ENCODE measurements around the gene C2orf81.
A peak's percentile ranks its signal among the peaks of the same experiment; 100 is the strongest.

The C2orf81 gene

DNA sequence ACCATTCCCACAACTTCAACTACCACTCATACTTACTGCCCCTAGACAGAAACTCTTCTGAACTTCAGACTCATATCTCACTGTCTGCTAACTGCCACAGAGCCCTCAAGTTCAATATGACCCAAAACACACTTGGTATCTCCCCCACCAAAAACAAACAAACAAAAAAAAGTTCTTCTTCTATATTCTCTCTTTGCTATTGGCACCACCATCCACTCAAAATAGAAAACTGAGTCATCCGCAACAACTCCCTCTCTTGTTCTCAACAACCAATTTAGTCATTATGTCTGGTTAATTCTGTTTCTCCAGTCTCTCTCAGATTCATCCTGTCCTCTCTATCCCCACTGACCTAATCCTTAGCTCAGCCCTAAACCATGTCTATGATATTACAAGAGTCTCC, 34.1 kb downstream of the C2orf81 start:
- no peak for DNase-seq

DNA sequence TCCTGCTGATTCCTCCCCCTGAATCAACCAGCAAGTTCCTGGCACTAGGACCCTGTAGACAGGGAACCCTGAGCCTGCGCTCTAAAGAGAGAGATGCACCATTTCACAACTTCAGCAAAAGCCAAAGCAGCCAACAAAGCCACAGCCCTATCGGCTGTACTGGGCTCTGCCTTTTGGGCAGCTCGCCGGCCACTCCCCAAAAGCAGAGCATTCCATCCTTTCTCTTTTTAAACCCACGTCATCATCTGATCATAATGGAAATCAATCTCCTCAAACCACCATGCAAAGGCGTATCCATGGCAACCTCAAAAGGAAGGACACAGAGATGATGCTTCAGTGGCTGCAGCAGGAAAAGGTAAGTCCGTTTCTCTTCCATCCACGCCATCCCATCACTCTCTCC, 36.0 kb downstream of the C2orf81 start:
- DNase-seq: no peak

DNA sequence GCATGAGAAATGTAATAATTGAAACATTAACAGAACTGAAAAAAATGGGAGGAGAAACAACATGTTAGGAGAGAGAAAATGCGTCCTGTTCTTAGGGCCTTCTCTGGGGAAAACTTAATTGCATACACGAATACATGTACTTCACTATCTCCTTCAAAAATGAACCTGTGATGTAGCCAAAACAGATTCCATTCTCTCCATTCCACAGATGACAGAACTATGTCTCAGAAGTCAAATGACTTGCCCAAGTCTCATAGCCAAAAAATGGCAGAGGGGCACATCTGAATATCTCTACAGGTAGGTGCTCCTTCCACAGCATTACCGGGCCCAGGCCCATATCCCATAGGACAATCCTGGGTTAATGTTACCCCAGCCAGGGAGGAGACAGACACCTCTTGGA, 37.4 kb downstream of the C2orf81 start:
- no peak for DNase-seq

DNA sequence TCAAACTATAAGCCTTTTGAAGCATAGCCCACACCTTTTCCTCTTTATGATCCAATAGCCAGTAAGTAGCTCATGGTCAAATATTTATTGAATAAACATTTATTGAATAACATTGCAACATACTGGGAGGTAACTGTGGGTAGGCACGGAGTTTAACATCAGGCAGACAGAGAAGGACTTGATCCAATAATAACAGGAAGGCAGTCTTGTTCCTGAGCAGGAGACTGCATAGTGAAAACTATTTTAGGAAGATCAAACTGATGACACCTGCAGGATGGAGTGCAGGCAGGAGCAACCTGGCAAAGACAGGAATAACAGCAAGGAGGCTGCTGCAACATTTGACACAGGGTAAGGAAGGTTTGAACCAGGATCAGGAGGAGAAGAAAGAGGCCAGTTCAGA, 38.2 kb downstream of the C2orf81 start:
- DNase-seq: no peak

DNA sequence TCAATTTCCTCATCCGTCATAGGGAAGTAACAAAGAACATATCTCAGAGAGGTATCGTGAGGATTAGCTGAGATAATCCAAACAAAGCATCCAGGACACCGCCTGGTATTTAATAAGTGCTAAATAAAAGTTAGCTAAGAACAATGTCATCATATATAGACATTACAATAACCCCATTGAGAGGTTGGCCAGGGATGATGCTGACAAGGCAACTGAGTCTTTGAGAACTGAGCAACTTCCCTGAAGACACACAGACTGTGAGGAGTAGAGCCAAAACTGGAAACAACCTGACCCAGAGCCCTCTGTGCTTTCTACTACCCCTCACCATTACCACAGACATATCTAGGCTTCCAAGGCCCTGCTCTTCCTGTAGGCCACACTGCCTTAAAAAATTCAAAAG, 39.7 kb downstream of the C2orf81 start:
- no peak for DNase-seq

DNA sequence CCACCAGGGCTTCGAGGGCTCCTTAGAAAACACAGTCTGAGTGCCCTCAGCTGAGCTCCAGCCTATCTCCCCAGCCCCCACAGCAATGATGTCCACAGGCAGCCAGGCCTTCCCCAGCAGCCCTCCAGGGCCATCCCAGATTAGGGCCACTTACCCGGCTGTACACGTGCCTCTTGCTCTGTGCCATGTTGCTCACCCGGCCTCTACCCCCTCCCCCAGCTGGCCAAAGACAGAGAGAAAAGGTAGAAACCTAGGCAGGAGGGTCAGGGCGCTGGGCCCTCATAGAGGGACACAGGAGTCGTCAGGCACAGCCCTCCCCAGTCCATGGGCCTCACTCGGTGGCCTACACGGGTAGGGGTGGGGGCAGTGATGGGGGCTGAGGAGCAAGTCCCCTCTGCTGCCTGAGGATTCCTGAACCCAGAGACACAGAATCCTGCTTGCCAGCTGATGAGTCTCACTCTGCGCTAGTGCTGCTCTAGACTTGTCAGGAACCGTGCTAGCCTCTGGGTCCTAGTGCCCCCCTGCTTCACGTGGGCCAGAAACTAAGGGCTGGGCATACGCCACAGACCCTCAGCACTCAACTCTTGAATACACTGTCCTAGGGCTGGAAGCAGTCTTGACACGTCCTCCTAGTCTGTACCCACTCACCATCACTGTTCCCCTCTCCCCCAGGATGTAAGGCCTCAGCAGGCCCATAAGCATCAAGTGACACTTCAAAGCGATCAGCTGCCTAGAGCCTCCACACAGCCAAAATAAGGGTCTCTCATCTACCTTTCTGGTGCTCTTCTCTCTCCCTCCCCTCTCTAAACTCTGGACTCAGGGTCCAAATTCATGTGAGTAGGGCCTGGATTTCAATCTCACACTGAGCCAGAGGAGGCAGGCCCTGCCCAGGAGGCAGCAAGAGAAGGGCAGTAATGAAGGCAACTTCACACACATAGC, 41.3 kb downstream of the C2orf81 start, which contains the start of gene DCTN1:
Gene DCTN1 (minus strand): TSS at position 461 of the 939 bp plus-strand sequence. CDS start 274 bp downstream, at position 187.
- peak; percentile 62 for DNase-seq

DNA sequence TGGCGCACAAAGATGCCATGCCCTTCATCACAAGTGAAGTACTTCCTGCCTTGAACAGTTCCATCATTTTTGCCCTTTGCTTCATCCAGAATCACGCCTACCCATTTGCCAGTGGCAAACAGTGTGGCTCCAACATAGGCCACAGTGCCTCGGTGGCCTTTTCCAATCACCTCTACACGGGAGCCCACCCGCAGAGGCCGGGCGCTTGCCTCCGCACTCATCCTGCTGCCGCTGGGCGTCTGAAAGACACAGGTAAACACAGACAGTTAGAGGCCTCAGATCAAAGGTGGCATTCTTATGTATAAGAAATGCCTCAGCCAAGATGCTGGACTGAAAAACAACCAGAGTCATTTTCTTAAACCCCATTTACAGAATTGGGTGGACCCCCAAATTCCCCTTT, 43.4 kb downstream of the C2orf81 start:
- DNase-seq: no peak

DNA sequence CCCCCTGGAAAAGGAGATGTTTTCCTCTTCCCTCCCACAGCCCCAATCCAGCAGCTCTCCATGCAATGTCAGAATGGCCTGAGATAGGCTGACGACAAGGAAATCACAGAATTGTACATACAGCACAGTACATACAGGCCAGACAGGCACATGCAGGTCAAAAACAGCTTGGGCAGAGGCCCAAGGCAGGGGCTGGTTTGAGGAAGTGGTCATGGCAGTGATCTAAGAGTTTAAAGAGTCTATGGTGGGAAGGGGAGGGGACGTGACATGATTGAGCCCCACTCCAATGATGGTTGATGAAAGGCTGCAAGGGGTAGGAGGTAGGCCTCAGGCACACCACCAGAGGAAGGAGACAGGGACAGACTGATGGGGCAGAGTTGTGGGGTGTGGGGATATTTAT, 45.6 kb downstream of the C2orf81 start:
- no peak for DNase-seq

DNA sequence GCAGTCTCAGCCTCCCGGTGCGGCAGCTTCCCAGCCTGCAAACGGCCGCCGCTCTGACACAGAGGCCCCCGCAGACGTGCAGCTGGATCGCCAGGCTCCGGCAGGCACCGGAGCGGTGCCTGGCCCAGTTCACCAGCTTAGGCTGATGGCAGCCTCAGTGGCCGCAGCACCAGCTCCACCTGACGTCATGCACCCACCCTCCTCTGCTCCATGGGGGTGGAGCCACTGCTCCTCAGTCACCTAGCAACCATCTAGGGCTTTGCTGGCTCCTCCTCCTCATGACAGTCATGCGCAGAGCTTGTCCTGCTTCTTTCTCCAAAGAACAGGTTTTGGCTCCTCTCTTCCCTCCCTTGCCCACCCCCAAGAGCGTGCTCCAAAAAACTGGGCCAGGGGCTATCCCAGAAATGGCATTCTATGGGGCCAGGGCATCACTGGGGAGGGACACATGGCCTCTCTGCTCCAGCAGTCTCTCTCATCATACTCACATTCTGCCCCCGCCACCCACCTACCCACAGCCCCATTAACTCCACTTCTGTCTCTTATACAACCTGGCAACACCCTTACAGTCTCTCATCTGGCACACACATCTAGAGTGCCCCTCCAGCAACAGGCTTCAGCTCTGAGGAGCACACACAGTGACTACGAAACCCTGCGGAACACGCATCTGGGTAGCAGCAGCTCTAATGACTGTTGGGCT, 46.8 kb downstream of the C2orf81 start:
- DNase-seq: peak; percentile 82

DNA sequence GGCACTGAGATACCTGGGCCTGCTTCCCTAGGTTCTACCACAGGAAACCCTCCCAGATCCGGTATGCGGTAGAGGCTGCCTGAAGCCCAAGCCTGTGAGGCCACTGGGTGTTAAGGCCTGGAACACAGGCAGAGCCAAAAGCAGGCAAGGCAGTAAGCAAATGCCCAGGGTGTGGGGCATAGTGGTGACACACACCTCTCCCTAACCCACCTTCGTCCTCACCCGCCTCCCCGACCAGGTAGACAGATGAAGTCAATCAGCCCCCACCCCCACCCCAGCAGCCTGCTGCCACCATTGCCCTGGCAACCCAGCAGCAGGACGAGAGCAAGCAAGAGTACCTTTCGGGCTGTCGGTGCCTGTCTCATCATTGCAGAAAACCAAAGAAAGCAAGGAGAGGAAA, 47.4 kb downstream of the C2orf81 start:
- no peak for DNase-seq

DNA sequence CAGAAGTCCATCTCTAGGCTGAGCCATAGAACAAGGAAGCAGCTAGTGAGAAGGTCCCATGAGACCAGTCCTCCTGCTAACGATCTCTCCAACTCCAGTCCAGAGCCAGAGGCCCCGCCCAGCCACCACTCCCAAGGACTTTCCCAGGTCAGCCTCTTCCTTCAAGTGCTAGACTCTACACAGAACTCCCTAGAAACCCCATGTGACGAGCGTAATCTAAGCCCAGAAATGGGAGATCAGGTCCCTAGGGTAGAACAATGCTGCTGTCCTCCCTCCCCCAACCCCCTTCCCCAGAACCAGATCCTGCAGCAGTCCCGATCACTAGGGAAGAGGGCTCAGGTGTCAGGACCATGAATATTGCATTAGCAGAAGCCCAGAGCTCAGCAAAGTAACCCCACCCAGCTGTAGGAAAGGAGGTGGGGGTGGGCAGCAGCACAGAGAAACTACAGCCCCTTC, 48.2 kb downstream of the C2orf81 start:
- DNase-seq: no peak

DNA sequence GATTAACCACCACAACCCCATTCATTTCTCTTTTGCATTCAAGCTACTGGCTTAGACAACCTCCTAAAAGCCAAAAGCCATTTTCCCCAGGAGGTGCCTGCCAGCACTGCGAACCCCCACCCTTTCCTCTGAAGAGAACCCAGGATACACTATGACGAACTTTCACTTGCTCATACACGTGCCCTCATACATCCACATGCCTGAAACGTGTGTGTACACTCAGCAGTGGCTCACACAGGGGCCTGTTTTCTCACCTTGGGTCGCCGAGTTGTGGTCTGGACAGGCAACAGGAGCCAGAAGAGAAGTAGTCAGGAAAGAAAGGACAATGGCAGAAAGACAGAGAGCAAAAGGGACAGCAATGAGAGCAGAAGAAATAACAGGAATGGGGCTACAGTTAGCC, 48.7 kb downstream of the C2orf81 start:
- DNase-seq: no peak

DNA sequence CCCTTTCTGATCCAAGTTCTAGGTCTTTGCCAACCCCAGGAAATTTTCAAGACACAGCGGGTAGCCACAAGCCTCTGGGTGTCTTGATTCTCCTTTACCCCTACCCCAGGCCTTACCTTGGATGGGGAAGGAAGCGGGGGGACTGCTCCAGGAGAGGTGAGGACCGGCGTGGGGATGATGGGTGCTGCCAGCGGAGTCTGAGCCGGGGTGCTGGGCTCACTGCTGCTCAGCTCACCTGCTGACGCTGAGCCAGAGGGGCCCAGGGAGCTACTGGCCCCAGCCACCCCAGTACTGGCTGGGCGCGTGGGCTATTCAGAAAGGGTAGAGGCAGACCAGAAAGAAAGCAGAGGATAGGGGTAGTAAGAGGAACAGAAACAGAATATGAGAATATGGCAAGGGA, 50.0 kb downstream of the C2orf81 start:
- no peak for DNase-seq

DNA sequence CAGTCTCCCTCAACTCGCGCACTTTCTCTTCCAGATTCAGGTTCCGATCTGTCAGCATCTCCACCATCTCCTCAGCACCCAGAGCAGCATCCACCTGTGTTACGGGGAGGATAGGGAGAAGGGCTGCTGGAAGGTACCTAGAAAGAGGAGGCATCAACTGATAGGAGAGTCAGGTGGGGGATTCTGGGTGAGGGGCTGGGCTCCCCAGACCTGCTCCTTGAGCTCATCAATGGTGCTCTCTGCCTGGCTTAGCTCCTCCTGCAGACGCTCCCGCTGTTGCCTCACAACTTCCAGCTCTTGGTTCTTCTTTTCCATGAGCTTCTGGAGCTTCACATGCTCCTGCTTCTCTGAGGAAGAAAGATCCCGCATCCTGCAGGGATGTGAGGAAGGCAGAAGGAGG, 51.4 kb downstream of the C2orf81 start:
- no peak for DNase-seq

DNA sequence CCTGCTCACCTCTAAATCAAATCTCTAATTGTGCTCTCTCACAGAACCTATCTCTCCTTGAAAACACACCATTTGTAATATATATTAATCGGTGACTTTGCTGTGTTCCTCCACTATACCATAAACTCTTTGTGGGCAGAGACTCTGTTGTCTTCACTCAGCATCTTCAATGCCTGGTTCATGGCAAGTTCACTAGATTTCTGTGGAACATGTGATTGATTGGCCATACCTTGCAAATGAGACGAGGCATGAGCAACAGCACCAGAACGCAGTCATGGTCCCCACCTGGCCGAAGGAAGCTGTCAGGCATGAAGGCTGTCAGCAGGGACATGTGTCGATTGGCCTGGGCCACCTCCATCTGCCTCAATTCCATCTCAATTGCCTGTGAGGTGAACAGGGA, 52.9 kb downstream of the C2orf81 start:
- no peak for DNase-seq

DNA sequence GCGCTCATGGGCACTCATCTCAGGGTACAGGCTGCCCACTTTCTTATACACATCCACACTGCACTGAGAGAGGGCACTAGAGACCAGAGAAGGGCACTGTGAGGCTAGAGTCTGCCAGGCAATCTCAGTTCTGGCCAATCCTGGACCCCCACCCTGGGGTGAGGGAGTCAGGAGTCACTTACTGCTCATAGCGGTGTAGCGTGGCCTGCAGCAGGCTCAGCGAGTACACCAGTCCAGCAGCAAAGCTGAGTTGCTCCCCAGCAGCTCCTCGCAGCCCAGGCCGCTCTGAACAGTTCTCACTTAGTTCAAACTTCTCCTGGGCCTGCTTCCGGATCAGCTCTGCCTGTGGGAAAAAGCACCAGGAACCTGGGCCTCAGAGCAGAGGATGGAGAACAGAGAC, 53.6 kb downstream of the C2orf81 start:
- no peak for DNase-seq

DNA sequence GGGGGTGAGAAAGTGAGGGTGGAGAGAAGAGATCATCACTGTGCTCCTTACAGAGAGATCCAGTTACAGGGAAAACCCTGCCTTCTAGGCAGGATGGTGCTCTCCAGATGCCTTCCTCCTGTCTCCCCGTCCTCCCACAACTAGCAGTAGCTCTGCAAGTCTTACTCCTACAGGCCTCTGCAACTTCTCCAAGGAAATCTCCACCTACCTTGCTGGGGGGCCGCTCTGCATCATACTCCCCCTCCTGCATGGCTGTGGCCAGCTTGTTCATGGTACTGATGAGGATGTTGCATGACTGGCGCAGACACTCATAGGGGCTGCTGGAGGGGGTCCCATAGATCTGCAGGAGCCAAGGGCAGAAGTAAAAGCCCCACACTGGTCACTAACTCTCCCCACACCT, 55.4 kb downstream of the C2orf81 start:
- no peak for DNase-seq

DNA sequence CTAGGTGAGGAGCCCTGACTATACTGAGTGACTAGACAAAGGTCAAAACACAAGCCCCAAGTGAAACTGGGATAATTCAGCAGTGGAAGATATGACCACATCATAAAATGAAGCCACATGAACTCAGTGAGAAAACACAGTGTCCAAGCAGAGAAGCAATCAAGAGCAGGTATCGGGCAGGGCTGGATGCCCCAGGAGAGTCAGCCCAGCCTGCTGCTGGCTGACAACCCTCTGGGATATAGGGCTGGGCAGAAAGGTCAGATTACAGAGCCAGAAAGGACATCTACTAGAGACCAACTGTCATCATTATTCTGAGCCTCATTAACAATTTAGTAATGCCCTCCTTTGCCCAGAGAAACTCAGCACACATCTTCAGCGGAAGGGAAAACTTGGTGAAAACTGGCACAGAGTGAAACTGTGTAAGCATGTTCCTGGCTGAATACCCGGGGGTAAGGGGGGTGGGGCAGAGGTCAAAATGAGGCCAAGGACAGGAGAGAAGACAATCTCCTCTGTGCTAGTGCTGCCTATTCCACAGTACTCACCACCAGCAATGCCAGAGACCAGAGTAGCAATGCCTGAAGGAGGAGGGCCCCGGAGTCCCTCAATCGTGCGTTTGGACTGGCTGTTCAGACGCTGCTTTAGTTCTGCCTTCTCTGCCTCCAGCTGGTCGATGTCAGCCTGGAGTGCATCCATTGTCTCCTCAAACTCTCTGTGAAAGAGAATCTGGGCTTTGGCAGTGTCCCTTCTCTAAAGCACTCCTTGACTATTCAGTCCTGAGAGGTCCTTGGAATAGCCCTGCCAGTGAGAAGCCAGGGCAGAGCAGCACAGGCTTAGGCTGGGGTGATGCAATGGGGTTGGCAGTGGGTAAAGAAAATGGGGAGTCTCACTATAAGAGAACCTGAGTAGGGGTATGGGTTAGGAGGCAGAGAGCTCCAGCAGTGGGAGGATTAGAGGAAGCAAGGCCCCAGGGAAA, 56.6 kb downstream of the C2orf81 start:
- no peak for DNase-seq

All from femur (tissue), 1 donor.